GM23338 (cell line): ENCODE data around the gene WIF1.

ENCODE experiments used
- CREB1 ChIP-seq: fragments of 250-450 bp; sonication (Bioruptor Pico); IDR thresholded peaks from 2 replicates; pipeline ENCODE4 v1.5.0; 2020; ENCODE audit warnings: low read depth, mild to moderate bottlenecking, moderate library complexity
- CTCF ChIP-seq, 2 experiments: fragments of 200-600 bp in 1 of 2; sonication (generic) in 1 of 2; conservative IDR thresholded peaks; 2 replicates each; pipeline versions ENCODE4 v1.5.1 to v1.6.1; 2016 to 2017; ENCODE audit warnings: antibody characterized with exemption in 2 of 2, low read depth in 2 of 2, mild to moderate bottlenecking in 2 of 2, moderate library complexity in 1 of 2
- POLR2AphosphoS5 ChIP-seq: IDR thresholded peaks from 2 replicates; pipeline ENCODE4 v1.6.1; 2016; ENCODE audit warnings: antibody characterized with exemption, low read depth

- TF ChIP-seq POLR2AphosphoS5 (peak; percentile 88), CTCF (conservative IDR thresholded peaks at IDR 0.05; ENCODE audit: low read depth in 2 of 2) (no peak), CREB1 (peak; percentile 95)
Observed at GRCh38 chr12:65169320-65170208, 48.5 kb upstream of the WIF1 start, which contains the start of gene LEMD3.
